Raji (cell line): Measurements from ENCODE around the gene SEC24D.

Experiments
- POLR2A ChIP-seq: IDR thresholded peaks from 2 replicates; pipeline ENCODE4 v1.6.1; 2011; ENCODE audit warnings: low read depth, low read length, control low read depth; ENCODE audit not compliant: insufficient read depth

SEC24D gene

DNA sequence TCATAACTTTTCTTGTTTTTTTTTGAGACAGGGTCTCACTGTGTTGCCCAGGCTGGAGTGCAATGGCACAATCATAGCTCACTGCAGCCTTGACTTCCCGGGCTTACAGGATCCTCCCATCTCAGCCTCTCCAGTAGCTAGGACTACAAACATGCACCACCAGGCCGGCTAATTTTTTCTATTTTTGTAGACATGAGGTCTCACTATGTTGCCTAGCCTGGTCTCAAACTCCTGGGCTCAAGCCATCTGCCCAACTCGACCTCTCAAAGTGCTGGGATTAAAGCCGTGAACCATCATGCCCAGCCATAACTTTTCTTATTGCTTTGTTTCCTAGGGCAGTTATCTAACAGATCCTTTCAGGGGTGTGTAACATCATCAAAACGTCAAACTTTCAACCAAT, 11.8 kb downstream of the SEC24D start:
- TF ChIP-seq POLR2A: no peak

DNA sequence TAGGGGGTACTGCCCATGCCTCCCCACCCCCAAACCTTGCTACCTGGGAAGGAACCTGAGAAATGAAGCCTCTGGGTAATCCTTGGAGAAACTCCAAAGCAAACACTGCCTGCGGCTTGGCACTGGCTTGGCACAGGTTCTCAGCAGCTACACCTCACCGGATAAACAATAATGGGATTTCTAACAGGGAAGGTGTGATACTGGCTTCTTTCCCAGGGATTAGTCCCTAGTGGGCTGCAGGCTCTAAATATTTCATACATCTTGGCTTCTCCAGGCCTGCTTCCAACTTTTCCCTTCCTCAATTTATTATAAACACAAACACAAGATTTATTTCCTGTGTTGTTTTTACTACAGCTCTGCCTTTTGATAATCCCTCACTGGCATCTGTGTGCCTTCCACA, 12.5 kb downstream of the SEC24D start:
- TF ChIP-seq POLR2A: no peak

GRCh38 chr4:118821590-118822293, 14.2 kb downstream of the SEC24D start:
- TF ChIP-seq POLR2A: no peak

- TF ChIP-seq POLR2A: no peak
Observed at GRCh38 chr4:118817178-118817930, 18.6 kb downstream of the SEC24D start.

DNA sequence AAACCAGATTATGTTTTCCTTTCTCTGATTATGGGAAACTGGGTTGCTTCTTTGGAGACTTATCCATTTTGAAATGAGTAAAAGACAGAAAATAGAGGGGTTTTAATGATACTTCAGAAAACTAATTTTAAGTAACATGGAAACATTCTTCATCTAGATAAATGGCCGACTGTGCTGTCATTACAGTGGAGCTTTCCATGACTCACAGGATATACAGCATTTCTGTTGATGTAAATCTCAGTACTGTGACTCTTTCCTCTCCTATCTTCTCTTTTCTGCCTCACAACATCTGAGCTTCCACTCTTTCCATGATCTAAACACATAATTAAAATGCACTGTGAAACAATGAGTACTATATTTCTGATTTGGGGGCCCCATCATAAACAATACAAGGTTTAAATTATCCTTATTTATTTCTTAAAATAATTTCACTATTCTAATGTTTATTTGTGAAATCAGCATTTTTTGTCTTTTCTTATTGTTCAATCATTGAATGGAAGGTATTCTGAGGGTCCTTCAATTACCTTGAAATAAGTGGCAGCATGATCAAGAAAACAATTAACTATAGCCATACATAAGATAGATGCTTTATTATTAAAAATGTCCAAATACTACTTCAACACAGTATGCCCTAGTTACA, 19.3 kb downstream of the SEC24D start:
- no peak for TF ChIP-seq POLR2A

DNA sequence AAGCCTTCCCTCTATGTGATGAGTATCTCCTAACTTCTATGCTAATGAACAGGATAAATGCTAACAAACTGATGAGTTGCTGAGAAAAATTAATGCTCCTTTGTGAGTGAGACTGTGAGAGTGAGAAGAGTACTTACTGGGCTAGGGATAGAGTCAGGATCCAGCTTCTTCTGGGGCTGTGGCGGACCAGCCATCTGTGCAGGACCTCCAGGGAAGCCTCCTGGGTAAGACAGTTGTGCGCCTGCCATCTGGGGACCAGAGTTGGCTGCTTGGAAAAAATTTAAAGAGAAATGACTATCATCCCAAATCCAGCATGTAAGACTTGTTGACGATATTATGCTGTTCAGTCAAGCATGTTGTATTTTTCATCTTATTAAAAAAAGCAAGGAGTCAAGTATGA, 21.0 kb downstream of the SEC24D start:
- no peak for TF ChIP-seq POLR2A

DNA sequence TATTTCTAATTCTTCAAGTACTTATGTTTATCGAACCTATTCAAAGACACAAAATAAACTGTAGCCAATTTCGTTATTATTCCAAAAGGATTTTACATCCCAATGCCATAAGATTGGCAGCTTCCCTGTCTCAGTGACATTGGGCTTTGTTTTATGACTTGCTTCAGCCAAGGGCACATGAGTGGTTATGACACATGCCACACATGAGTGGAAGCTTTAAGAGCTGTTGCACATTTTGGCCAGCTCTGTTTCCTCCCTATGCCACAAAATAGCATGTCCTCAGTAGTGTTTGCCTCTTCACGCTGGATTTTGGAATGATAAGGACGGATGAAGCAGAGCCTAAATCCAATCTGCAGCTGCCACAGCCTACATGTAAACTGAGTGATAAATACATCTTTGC, 21.9 kb downstream of the SEC24D start:
- no peak for TF ChIP-seq POLR2A

- no peak for TF ChIP-seq POLR2A
Observed at GRCh38 chr4:118813561-118813960, 22.4 kb downstream of the SEC24D start.

DNA sequence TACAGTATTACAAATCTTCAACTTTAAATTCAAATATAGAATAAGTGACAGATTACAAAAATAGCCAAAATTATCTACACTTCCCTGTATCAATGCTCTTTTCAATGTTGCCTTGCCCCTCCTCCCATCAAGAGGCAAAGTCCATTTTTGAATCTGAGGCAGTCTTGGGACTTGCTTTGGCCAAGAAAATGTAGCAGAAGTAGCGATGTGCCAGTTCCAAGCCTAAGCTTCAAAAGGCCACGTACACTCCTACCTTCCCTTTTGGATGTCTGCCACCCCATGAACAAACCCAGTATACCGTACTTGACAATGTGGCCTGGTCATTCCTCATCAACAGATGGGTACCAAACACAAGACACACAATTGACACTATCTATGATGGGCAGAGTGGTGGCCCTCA, 24.1 kb downstream of the SEC24D start:
- no peak for TF ChIP-seq POLR2A

GRCh38 chr4:118810991-118811764, 24.7 kb downstream of the SEC24D start:
- TF ChIP-seq POLR2A: no peak

- no peak for TF ChIP-seq POLR2A
Observed at GRCh38 chr4:118807659-118808058, 28.3 kb downstream of the SEC24D start.

DNA sequence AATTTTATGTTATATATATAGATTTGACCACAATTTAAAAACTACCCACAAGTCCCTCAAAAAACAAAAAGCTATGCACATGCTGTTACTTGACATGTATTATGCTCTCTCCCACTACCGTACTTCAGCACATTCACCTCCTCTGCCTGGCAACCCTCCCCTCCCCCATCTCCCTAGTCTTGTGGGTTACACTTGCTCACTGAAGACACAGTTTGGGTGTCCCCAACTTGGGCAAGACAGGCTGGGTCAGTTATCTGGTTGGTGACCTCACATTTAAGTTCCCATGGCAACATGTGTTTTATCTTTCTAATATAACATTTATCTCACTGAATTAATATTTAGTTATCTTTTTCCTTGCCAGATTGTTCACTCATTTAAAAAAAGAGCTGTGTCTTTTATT, 32.7 kb downstream of the SEC24D start:
- no peak for TF ChIP-seq POLR2A

GRCh38 chr4:118801895-118802575, 33.9 kb downstream of the SEC24D start:
- TF ChIP-seq POLR2A: no peak

- no peak for TF ChIP-seq POLR2A
Observed at GRCh38 chr4:118799231-118799942, 36.5 kb downstream of the SEC24D start.
